Measurements from ENCODE around the gene LPP. TPM values are rescaled to one million over a fixed set of nuclear protein-coding genes. Genes with fewer than 3 reads are reported as not detected.
"Not testable (repeated sequence)": the region's sequence is repeated elsewhere in the genome, so short reads cannot be mapped to it uniquely, and the experiment has no call there.

The LPP gene
- total RNA-seq, 1 donor from 2014 or later = 218 TPM

DNA sequence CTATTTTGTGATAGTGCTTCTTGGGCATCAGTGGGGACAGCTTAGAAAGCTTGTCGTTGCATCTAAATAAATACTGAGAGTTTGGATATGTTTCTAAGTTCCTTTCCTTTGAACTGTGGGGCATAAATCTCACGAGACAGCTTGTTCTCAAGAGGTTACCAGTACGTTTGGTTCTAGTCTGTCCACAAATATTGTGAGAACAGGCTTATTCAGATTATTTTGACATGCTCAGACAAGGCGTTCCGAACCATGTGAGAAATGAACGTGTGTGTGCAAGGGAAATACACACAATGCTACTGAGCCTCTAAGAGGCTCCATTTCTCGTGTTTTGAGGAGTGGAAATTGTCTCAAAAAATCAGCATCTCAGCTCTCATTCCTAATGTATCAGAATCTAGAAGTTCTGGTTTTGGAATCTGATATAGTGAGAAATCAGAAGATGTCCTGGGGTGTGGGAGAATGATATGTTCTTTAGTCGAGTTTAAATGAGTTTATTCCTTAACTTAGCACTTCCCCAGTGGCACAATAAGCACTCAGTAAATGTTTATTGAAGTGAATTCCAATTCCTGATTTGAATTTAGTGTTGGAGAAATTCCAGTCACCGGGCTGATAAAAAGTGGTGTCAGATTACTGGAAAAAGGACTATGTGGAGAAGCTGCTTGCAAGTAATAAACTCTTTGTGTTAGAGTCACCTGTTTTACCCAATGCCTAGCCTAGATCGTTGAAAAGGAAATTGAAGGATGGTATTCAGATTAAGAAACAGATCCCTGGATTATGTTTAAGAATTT, 481.5 kb downstream of the LPP start:
- Histone ChIP-seq H3K27me3 (ENCODE audit: control insufficient read depth, insufficient read depth, low read length) (no peaks in the 10 kb centered on the region), H3K4me3 (ENCODE audit: low read depth, low read length) (no peak overlapping the region), H3K36me3 (ENCODE audit: control insufficient read depth, insufficient read depth, low read length) (no peaks in the 10 kb centered on the region)
- DNase-seq (ENCODE audit: low read depth) = no peak
- TF ChIP-seq, protein P1, sequence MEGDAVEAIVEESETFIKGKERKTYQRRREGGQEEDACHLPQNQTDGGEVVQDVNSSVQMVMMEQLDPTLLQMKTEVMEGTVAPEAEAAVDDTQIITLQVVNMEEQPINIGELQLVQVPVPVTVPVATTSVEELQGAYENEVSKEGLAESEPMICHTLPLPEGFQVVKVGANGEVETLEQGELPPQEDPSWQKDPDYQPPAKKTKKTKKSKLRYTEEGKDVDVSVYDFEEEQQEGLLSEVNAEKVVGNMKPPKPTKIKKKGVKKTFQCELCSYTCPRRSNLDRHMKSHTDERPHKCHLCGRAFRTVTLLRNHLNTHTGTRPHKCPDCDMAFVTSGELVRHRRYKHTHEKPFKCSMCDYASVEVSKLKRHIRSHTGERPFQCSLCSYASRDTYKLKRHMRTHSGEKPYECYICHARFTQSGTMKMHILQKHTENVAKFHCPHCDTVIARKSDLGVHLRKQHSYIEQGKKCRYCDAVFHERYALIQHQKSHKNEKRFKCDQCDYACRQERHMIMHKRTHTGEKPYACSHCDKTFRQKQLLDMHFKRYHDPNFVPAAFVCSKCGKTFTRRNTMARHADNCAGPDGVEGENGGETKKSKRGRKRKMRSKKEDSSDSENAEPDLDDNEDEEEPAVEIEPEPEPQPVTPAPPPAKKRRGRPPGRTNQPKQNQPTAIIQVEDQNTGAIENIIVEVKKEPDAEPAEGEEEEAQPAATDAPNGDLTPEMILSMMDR (IDR thresholded peaks at IDR 0.05; ENCODE audit: insufficient read depth, low read length, poor library complexity, severe bottlenecking) = no peak

DNA sequence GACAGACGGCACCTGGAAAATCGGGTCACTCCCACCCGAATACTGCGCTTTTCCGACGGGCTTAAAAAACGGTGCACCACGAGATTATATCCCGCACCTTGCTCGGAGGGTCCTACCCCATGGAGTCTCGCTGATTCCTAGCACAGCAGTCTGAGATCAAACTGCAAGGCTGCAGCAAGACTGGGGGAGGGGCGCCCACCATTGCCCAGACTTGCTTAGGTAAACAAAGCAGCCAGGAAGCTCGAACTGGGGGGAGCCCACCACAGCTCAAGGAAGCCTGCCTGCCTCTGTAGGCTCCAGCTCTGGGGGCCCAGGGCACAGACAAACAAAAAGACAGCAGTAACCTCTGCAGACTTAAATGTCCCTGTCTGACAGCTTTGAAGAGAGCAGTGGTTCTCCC, 482.3 kb downstream of the LPP start:
- DNase-seq (ENCODE audit: low read depth); H3K4me3 ChIP-seq (ENCODE audit: low read depth, low read length); H3K27me3 ChIP-seq (ENCODE audit: control insufficient read depth, insufficient read depth, low read length); H3K36me3 ChIP-seq (ENCODE audit: control insufficient read depth, insufficient read depth, low read length): not testable (repeated sequence)

DNA sequence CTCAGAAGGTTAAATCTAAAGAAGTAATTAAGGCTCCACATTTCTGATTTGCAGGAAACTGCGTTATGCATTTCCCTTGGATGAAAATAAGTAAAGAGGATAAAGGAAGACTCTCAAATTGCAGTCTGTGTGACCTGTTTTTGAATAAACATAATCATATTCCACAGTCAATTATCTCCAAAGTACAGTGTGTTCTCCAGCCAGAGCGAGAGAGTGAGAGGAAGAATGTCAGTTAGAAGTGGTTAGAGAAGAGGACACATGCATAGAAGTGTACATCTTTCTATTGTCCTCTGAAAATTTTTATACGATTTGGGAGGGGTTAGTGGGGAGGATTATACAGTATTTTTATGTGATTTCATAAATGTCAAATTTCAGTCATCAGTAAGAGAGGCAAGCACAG, 487.1 kb downstream of the LPP start:
- DNase-seq (ENCODE audit: low read depth) = no peak
- Histone ChIP-seq H3K27me3 (ENCODE audit: control insufficient read depth, insufficient read depth, low read length) (no peaks in the 10 kb centered on the region), H3K4me3 (ENCODE audit: low read depth, low read length) (no peak overlapping the region), H3K36me3 (ENCODE audit: control insufficient read depth, insufficient read depth, low read length) (no peaks in the 10 kb centered on the region)
- TF ChIP-seq, protein P1 (IDR thresholded peaks at IDR 0.05; ENCODE audit: insufficient read depth, low read length, poor library complexity, severe bottlenecking) = no peak

DNA sequence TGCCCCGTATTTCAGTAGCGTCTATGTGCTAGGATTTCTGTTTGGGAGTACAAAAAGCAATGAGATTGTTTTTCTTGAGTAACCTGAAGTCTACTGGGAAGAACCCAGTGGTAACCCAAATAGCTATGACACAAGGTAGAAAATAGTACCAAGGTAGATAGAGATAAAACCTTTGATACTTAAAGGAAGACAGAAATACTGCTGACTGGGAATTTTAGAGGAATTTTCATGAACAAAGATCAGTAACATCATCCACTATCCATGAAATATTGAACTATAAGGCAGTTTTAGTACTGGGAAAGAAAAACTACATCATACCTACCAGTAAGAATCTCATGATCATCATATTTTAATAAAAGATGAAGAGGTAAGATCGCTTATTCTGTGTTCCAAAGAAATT, 489.8 kb downstream of the LPP start:
- TF ChIP-seq, protein P1 (IDR thresholded peaks at IDR 0.05; ENCODE audit: insufficient read depth, low read length, poor library complexity, severe bottlenecking) = no peak
- DNase-seq (ENCODE audit: low read depth) = no peak
- no peaks in the 10 kb centered on the region for H3K36me3 ChIP-seq (ENCODE audit: control insufficient read depth, insufficient read depth, low read length)
- H3K27me3 ChIP-seq (ENCODE audit: control insufficient read depth, insufficient read depth, low read length) = no peaks in the 10 kb centered on the region
- H3K4me3 ChIP-seq (ENCODE audit: low read depth, low read length) = no peak overlapping the region

DNA sequence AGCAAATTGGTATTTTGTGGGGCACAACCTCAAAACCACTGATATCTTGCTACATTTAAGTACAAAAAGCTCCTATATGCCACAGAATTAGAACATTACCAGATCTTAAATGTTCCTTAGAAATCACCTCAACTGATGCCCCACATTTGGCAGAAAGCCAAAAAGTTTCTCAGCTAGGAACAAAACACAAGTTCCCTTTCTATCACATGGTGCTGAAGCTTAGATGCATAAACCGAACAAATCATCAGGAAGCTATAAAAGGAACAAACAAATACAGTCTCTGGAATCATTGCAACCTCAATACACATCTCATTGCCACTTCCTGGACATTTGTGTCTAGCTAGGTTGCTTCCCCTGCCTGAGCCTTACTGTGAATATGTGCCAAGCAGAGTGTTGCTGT, 492.6 kb downstream of the LPP start:
- TF ChIP-seq, protein P1 (IDR thresholded peaks at IDR 0.05; ENCODE audit: insufficient read depth, low read length, poor library complexity, severe bottlenecking) = no peak
- Histone ChIP-seq H3K4me3 (ENCODE audit: low read depth, low read length) (no peak overlapping the region), H3K36me3 (ENCODE audit: control insufficient read depth, insufficient read depth, low read length) (no peaks in the 10 kb centered on the region), H3K27me3 (ENCODE audit: control insufficient read depth, insufficient read depth, low read length) (no peaks in the 10 kb centered on the region)
- no peak for DNase-seq (ENCODE audit: low read depth)

DNA sequence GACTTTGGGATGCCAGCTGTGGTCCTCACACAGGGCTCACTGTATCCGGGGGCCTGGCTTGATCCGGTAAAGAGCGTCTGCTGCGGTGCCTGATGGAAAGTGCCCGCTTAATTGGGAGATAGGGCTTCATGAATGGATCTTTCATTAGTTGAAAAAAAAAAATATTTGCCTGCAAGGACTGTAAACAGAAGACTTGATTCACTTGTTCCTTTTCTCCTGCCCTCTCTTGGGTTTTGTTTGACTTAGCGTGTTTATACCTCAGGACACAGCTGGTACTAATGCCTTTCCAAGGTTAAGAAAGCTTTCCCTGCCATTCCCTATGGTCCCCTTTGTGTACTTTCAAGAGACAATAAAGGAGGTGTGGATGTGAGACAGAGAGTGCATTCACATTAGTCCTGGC, 493.3 kb downstream of the LPP start:
- no peak for DNase-seq (ENCODE audit: low read depth)
- TF ChIP-seq, protein P1 (IDR thresholded peaks at IDR 0.05; ENCODE audit: insufficient read depth, low read length, poor library complexity, severe bottlenecking) = no peak
- no peaks in the 10 kb centered on the region for H3K27me3 ChIP-seq (ENCODE audit: control insufficient read depth, insufficient read depth, low read length)
- H3K4me3 ChIP-seq (ENCODE audit: low read depth, low read length) = no peak overlapping the region
- no peaks in the 10 kb centered on the region for H3K36me3 ChIP-seq (ENCODE audit: control insufficient read depth, insufficient read depth, low read length)

All from kidney epithelial cell (primary cell).